BLaER1 (cell line): ENCODE measurements around the gene SASH1.

Experiments
- H3K27ac ChIP-seq: shearing (Covaris generic); formaldehyde crosslinking; 2 replicates; pipeline ENCODE4 v1.8.1; 2022
- H3K27me3 ChIP-seq: shearing (Covaris generic); formaldehyde crosslinking; 2 replicates; pipeline ENCODE4 v1.8.1; 2022
- H3K36me3 ChIP-seq: shearing (Covaris generic); formaldehyde crosslinking; 2 replicates; pipeline ENCODE4 v1.8.1; 2022
- H3K4me1 ChIP-seq: shearing (Covaris generic); formaldehyde crosslinking; 2 replicates; pipeline ENCODE4 v1.8.1; 2022
- H3K4me2 ChIP-seq: shearing (Covaris generic); formaldehyde crosslinking; 2 replicates; pipeline ENCODE4 v1.8.1; 2022
- H3K4me3 ChIP-seq: shearing (Covaris generic); formaldehyde crosslinking; 2 replicates; pipeline ENCODE4 v1.8.1; 2022
- H3K9ac ChIP-seq: shearing (Covaris generic); formaldehyde crosslinking; 2 replicates; pipeline ENCODE4 v1.8.1; 2022
- H3K9me3 ChIP-seq: shearing (Covaris generic); formaldehyde crosslinking; 2 replicates; pipeline ENCODE4 v1.8.1; 2022
- H4K20me1 ChIP-seq: shearing (Covaris generic); formaldehyde crosslinking; 2 replicates; pipeline ENCODE4 v1.8.1; 2022
- Cebpa-rat ChIP-seq: shearing (Covaris generic); IDR thresholded peaks from 2 replicates; pipeline ENCODE4 v1.8.1; 2022

Gene SASH1

GRCh38 chr6:148523048-148523447, 180.4 kb downstream of the SASH1 start:
- no peaks in the 10 kb centered on the region for H3K36me3 ChIP-seq

GRCh38 chr6:148523551-148523950, 180.9 kb downstream of the SASH1 start:
- Histone ChIP-seq H3K36me3 (no peaks in the 10 kb centered on the region), H3K27me3 (no peaks in the 10 kb centered on the region), H3K4me3 (no peak overlapping the region), H4K20me1 (no peaks in the 10 kb centered on the region), H3K9me3 (no peaks in the 10 kb centered on the region), H3K4me2 (no peak overlapping the region), H3K27ac (no peak overlapping the region), H3K4me1 (peaks cover 30% of the 10 kb centered on the region), H3K9ac (no peak overlapping the region)
- no peak for TF ChIP-seq Cebpa-rat

More at GRCh38 chr6:148523048-148523447, 180.4 kb downstream of the SASH1 start:
- TF ChIP-seq Cebpa-rat, result no peak
- H3K4me3 ChIP-seq, result no peak overlapping the region
- peaks cover 30% of the 10 kb centered on the region for H3K4me1 ChIP-seq
- H3K9me3 ChIP-seq, result no peaks in the 10 kb centered on the region
- H3K9ac ChIP-seq, result no peak overlapping the region
- H4K20me1 ChIP-seq, result no peaks in the 10 kb centered on the region
- no peak overlapping the region for H3K4me2 ChIP-seq
- H3K27me3 ChIP-seq, result no peaks in the 10 kb centered on the region
- H3K27ac ChIP-seq, result no peak overlapping the region

GRCh38 chr6:148524471-148524882, 181.8 kb downstream of the SASH1 start:
- Histone ChIP-seq H3K9me3 (no peaks in the 10 kb centered on the region), H3K36me3 (no peaks in the 10 kb centered on the region), H3K4me2 (no peak overlapping the region), H3K4me1 (peaks cover 26% of the 10 kb centered on the region), H3K9ac (no peak overlapping the region), H4K20me1 (no peaks in the 10 kb centered on the region), H3K27me3 (no peaks in the 10 kb centered on the region), H3K27ac (no peak overlapping the region), H3K4me3 (no peak overlapping the region)
- TF ChIP-seq Cebpa-rat, result no peak

GRCh38 chr6:148524976-148525375, 182.3 kb downstream of the SASH1 start:
- no peak for TF ChIP-seq Cebpa-rat
- H3K9ac ChIP-seq, result no peak overlapping the region
- H3K27me3 ChIP-seq, result no peaks in the 10 kb centered on the region
- no peaks in the 10 kb centered on the region for H4K20me1 ChIP-seq
- no peaks in the 10 kb centered on the region for H3K36me3 ChIP-seq
- H3K4me2 ChIP-seq, result no peak overlapping the region
- no peak overlapping the region for H3K4me3 ChIP-seq
- H3K4me1 ChIP-seq, result peaks cover 21% of the 10 kb centered on the region
- H3K27ac ChIP-seq, result no peak overlapping the region
- no peaks in the 10 kb centered on the region for H3K9me3 ChIP-seq

- Histone ChIP-seq H3K4me2 (no peak overlapping the region), H3K4me1 (peaks cover 17% of the 10 kb centered on the region), H3K36me3 (no peaks in the 10 kb centered on the region), H3K4me3 (no peak overlapping the region), H4K20me1 (no peaks in the 10 kb centered on the region), H3K27ac (no peak overlapping the region), H3K27me3 (no peaks in the 10 kb centered on the region), H3K9ac (no peak overlapping the region), H3K9me3 (no peaks in the 10 kb centered on the region)
- TF ChIP-seq Cebpa-rat, result no peak
Observed at GRCh38 chr6:148525453-148525852, 182.8 kb downstream of the SASH1 start.

GRCh38 chr6:148526145-148526544, 183.5 kb downstream of the SASH1 start:
- no peak overlapping the region for H3K4me2 ChIP-seq
- no peak overlapping the region for H3K4me3 ChIP-seq
- H3K9me3 ChIP-seq, result no peaks in the 10 kb centered on the region
- H3K9ac ChIP-seq, result no peak overlapping the region
- no peaks in the 10 kb centered on the region for H3K27me3 ChIP-seq
- H3K36me3 ChIP-seq, result no peaks in the 10 kb centered on the region
- H3K4me1 ChIP-seq, result peaks cover 10% of the 10 kb centered on the region
- H3K27ac ChIP-seq, result no peak overlapping the region
- no peaks in the 10 kb centered on the region for H4K20me1 ChIP-seq
- TF ChIP-seq Cebpa-rat, result no peak

GRCh38 chr6:148528292-148528691, 185.7 kb downstream of the SASH1 start:
- no peak for TF ChIP-seq Cebpa-rat
- no peaks in the 10 kb centered on the region for H4K20me1 ChIP-seq
- H3K4me3 ChIP-seq, result no peak overlapping the region
- no peaks in the 10 kb centered on the region for H3K27me3 ChIP-seq
- no peak overlapping the region for H3K27ac ChIP-seq
- no peaks in the 10 kb centered on the region for H3K36me3 ChIP-seq
- no peaks in the 10 kb centered on the region for H3K4me1 ChIP-seq
- H3K9me3 ChIP-seq, result no peaks in the 10 kb centered on the region
- H3K9ac ChIP-seq, result no peak overlapping the region
- H3K4me2 ChIP-seq, result no peak overlapping the region

GRCh38 chr6:148529010-148529409, 186.4 kb downstream of the SASH1 start:
- H3K4me3 ChIP-seq, result no peak overlapping the region
- no peaks in the 10 kb centered on the region for H3K9me3 ChIP-seq
- no peak overlapping the region for H3K4me2 ChIP-seq
- H3K27ac ChIP-seq, result no peak overlapping the region
- H3K4me1 ChIP-seq, result no peaks in the 10 kb centered on the region
- no peaks in the 10 kb centered on the region for H3K27me3 ChIP-seq
- H3K36me3 ChIP-seq, result no peaks in the 10 kb centered on the region
- H3K9ac ChIP-seq, result no peak overlapping the region
- H4K20me1 ChIP-seq, result no peaks in the 10 kb centered on the region
- no peak for TF ChIP-seq Cebpa-rat

GRCh38 chr6:148530394-148530953, 187.8 kb downstream of the SASH1 start:
- Histone ChIP-seq H3K9ac (no peak overlapping the region), H3K27me3 (no peaks in the 10 kb centered on the region), H3K4me2 (no peak overlapping the region), H3K4me3 (no peak overlapping the region), H3K27ac (no peak overlapping the region), H3K4me1 (no peaks in the 10 kb centered on the region), H3K36me3 (no peaks in the 10 kb centered on the region), H4K20me1 (no peaks in the 10 kb centered on the region), H3K9me3 (no peaks in the 10 kb centered on the region)
- no peak for TF ChIP-seq Cebpa-rat

- Histone ChIP-seq H3K36me3 (no peaks in the 10 kb centered on the region), H3K4me3 (no peak overlapping the region), H3K27ac (no peak overlapping the region)
Observed at GRCh38 chr6:148530976-148531375, 188.3 kb downstream of the SASH1 start.

GRCh38 chr6:148532698-148533097, 190.1 kb downstream of the SASH1 start:
- Histone ChIP-seq H3K27me3 (no peaks in the 10 kb centered on the region), H3K9ac (no peak overlapping the region), H3K36me3 (no peaks in the 10 kb centered on the region), H3K27ac (no peak overlapping the region), H4K20me1 (no peaks in the 10 kb centered on the region), H3K4me1 (no peaks in the 10 kb centered on the region), H3K4me3 (no peak overlapping the region), H3K4me2 (no peak overlapping the region), H3K9me3 (no peaks in the 10 kb centered on the region)
- TF ChIP-seq Cebpa-rat, result no peak

More at GRCh38 chr6:148530976-148531375, 188.3 kb downstream of the SASH1 start:
- Histone ChIP-seq H3K4me1 (no peaks in the 10 kb centered on the region), H3K4me2 (no peak overlapping the region), H4K20me1 (no peaks in the 10 kb centered on the region), H3K27me3 (no peaks in the 10 kb centered on the region), H3K9ac (no peak overlapping the region), H3K9me3 (no peaks in the 10 kb centered on the region)
- no peak for TF ChIP-seq Cebpa-rat
